GM18499 (cell line): ENCODE measurements around the gene FPR3.
"Not testable (repeated sequence)": the region's sequence is repeated elsewhere in the genome, so short reads cannot be mapped to it uniquely, and the experiment has no call there.

Source experiments
- ATAC-seq: cut with Tn5 transposase; IDR thresholded peaks from one replicate; pipeline ENCODE4 v1.9.1; 2021; ENCODE audit warnings: moderate number of reproducible peaks; ENCODE audit not compliant: insufficient read depth, unreplicated experiment

Gene FPR3

GRCh38 chr19:51783372-51783771 lies 11.6 kb upstream of the FPR3 start:
- no peak for ATAC-seq

GRCh38 chr19:51784109-51784785 lies 10.7 kb upstream of the FPR3 start:
- no peak for ATAC-seq

GRCh38 chr19:51784922-51785690 lies 9.9 kb upstream of the FPR3 start:
- ATAC-seq = no peak

GRCh38 chr19:51786646-51787494 lies 8.1 kb upstream of the FPR3 start:
- no peak for ATAC-seq

GRCh38 chr19:51788029-51788428 lies 6.9 kb upstream of the FPR3 start:
- ATAC-seq = no peak

- no peak for ATAC-seq
Measured at GRCh38 chr19:51789061-51789795, 5.7 kb upstream of the FPR3 start.

GRCh38 chr19:51792932-51793331 lies 2.0 kb upstream of the FPR3 start:
- ATAC-seq = no peak

GRCh38 chr19:51793994-51794393 lies 963 bp upstream of the FPR3 start:
- no peak for ATAC-seq

- no peak for ATAC-seq
Measured at GRCh38 chr19:51796195-51796679, 1.3 kb downstream of the FPR3 start.

- no peak for ATAC-seq
Measured at GRCh38 chr19:51797480-51797879, 2.5 kb downstream of the FPR3 start.

GRCh38 chr19:51798062-51798461 lies 3.1 kb downstream of the FPR3 start:
- no peak for ATAC-seq

GRCh38 chr19:51799034-51799773 lies 4.2 kb downstream of the FPR3 start:
- ATAC-seq = no peak

GRCh38 chr19:51799774-51800472 lies 5.0 kb downstream of the FPR3 start:
- no peak for ATAC-seq

- no peak for ATAC-seq
Measured at GRCh38 chr19:51800473-51801244, 5.7 kb downstream of the FPR3 start.

- no peak for ATAC-seq
Measured at GRCh38 chr19:51802775-51803174, 7.8 kb downstream of the FPR3 start.

- no peak for ATAC-seq
Measured at GRCh38 chr19:51803519-51803918, 8.6 kb downstream of the FPR3 start.

GRCh38 chr19:51803967-51804366 lies 9.0 kb downstream of the FPR3 start:
- ATAC-seq = no peak

- not testable (repeated sequence) for ATAC-seq
Measured at GRCh38 chr19:51804789-51805188, 9.8 kb downstream of the FPR3 start.
